Fibroblast of the aortic adventitia (primary cell): ENCODE data around the gene FOXC2. TPM values are rescaled to one million over a fixed set of nuclear protein-coding genes. Genes with fewer than 3 reads are reported as not detected.

ENCODE experiments used
- DNase-seq: peaks from one replicate; pipeline ENCODE4 v3.0.0-alpha.2; 2010; ENCODE audit warnings: low read depth
- H3K4me3 ChIP-seq: 2 replicates; pipeline ENCODE4 v1.5.1; 2011; ENCODE audit warnings: low read depth, mild to moderate bottlenecking, control low read depth, low read length, moderate library complexity
- CTCF ChIP-seq: IDR thresholded peaks from 2 replicates; pipeline ENCODE4 v1.5.1; 2011; ENCODE audit warnings: mild to moderate bottlenecking, low read length, control low read depth, inconsistent platforms; ENCODE audit not compliant: insufficient read depth
- total RNA-seq: library from RNA; depleted of rRNA; stranded (reverse); fragments of >200 nt; gene quantifications from 2 replicates; pipeline ENCODE4 v1.2.3, GENCODE V29; 2012; ENCODE audit warnings: low replicate concordance

FOXC2 gene
- total RNA-seq, 1 donor, result 5.2 TPM

- no peak for TF ChIP-seq CTCF
- H3K4me3 ChIP-seq, result no peak overlapping the region
- DNase-seq, result no peak
These were observed 48.1 kb downstream of the FOXC2 start for GRCh38 chr16:86614699-86615098.

GRCh38 chr16:86616906-86617305, 50.3 kb downstream of the FOXC2 start:
- DNase-seq, result no peak
- TF ChIP-seq CTCF, result no peak
- H3K4me3 ChIP-seq, result no peak overlapping the region

GRCh38 chr16:86618431-86619238, 52.0 kb downstream of the FOXC2 start:
- peak; percentile 63 for DNase-seq

More at GRCh38 chr16:86618431-86619238, 52.0 kb downstream of the FOXC2 start:
- H3K4me3 ChIP-seq, result peak overlapping the region; percentile 44
- TF ChIP-seq CTCF, result no peak

Other genes starting within 250 kb of the FOXC2 start
- gene FOXF1, start 56.3 kb upstream of the FOXC2 start, total RNA-seq, result 1.6 and 3.0 TPM in 2 replicates
- gene MTHFSD, start 11.6 kb upstream of the FOXC2 start, total RNA-seq, result 5.7 and 15.9 TPM in 2 replicates
- 0.90 and 5.8 TPM in 2 replicates for gene FOXL1, start 11.7 kb downstream of the FOXC2 start, total RNA-seq